GM12873 (cell line): ENCODE measurements around the gene RBFA.

Experiments used
- CTCF ChIP-seq: IDR thresholded peaks from 2 replicates; pipeline ENCODE4 v1.5.1; 2012; ENCODE audit warnings: low read depth, mild to moderate bottlenecking, moderate library complexity, low read length, control low read depth; ENCODE audit not compliant: insufficient read depth; ENCODE audit errors: missing control alignments

The RBFA gene

GRCh38 chr18:79991494-79991893 is 42.7 kb upstream of the RBFA start:
- no peak for TF ChIP-seq CTCF

DNA sequence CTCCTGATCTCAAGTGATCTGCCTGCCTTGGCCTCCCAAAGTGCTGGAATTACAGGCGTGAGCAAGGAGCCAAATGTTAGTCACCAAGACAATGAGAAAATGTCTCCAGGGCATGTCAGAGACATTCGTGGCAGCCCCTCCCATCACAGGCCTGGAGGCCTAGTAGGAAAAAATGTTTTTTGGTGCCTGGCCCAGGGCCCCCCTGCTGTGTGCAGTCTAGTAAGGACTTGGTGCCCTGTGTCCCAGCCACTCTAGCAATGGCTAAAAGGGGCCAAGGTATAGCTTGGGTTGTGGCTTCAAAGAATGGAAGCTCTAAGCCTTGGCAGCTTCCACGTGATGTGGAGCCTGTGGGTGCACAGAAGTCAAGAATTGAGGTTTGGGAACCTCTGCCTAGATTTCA is 33.4 kb upstream of the RBFA start:
- no peak for TF ChIP-seq CTCF

- no peak for TF ChIP-seq CTCF
These were observed 31.8 kb upstream of the RBFA start for GRCh38 chr18:80002468-80002867.

- TF ChIP-seq CTCF: no peak
These were observed 29.5 kb upstream of the RBFA start for GRCh38 chr18:80004600-80005342.

DNA sequence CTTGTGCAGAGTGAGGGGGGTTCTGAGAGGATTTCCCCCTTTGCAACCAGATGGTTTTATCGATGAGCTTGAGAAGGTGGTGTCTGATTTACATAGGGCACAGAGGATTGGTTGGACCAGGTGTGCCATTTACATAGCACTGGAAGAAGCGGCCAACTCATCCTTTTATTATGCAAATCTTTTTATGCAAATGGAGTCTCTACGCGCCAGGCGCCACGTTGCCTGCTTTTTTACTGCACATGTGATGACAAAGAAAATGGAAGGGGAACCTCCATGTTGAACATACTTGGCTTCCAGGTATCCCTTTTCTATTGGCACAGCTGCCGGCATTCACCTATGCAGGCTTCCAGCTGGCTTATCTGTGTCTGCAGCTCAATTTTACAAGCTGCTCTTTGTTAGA is 27.5 kb upstream of the RBFA start:
- no peak for TF ChIP-seq CTCF

GRCh38 chr18:80009661-80010550 is 24.3 kb upstream of the RBFA start:
- TF ChIP-seq CTCF: no peak

DNA sequence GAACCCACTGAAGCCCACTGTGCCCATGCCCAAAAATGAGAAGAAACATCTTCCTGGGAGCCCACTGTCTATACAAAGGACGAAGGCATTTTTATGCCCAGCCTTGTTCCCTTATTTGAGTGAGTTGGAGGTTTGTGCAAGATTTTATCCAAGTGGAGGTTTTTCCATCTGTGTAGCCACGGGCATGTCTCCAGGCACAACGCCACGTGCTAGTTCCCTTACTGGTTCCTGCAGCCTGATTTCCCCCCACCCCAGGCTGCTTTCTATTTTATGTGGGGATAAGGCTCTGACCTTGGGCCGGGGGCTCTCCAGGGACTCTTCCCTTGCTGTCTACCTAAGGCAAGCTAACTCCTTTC is 23.7 kb upstream of the RBFA start:
- TF ChIP-seq CTCF: no peak
